ENCODE data around the gene MYO3B. TPM values are rescaled to one million over a fixed set of nuclear protein-coding genes. Genes with fewer than 3 reads are reported as not detected.

Gene MYO3B
- total and polyA plus RNA-seq, 2 donors (not counting 3 experiments of a cell fraction or from before 2014, with no cell fraction given), result 0.03 TPM; not detected in 1

- Histone ChIP-seq H3K9ac (replicated peaks; ENCODE audit: extremely low read depth, insufficient read depth, low read length) (no peak overlapping the region), H3K27ac (ENCODE audit: insufficient read depth, low read depth, low read length) (no peak overlapping the region), H3K9me1 (replicated peaks; ENCODE audit: control insufficient read depth, extremely low read depth, insufficient read depth, low read length) (no peaks in the 10 kb centered on the region), H3K27me3 (ENCODE audit: control insufficient read depth in 2 of 2, insufficient read depth in 2 of 2, low read length in 2 of 2) (peaks cover 0 to 2% of the 10 kb centered on the region in 2 experiments), H3K79me2 (ENCODE audit: control insufficient read depth, insufficient read depth, low read length) (no peaks in the 10 kb centered on the region), H4K20me1 (replicated peaks; ENCODE audit: control insufficient read depth, extremely low read depth, insufficient read depth, low read length) (no peaks in the 10 kb centered on the region), H3K4me3 (replicated peaks in 1 of 3; ENCODE audit: insufficient read depth in 1 of 3, low read depth in 1 of 3, low read length in 3 of 3) (no peak overlapping the region), H3K9me3 (replicated peaks; ENCODE audit: control insufficient read depth, insufficient read depth, low read length) (no peaks in the 10 kb centered on the region), H2AFZ (ENCODE audit: low read depth, low read length) (no peak overlapping the region), H3K36me3 (ENCODE audit: control insufficient read depth in 2 of 2, extremely low read depth in 1 of 2, insufficient read depth in 2 of 2, low read length in 2 of 2) (no peaks in the 10 kb centered on the region), H3K4me2 (ENCODE audit: insufficient read depth, low read length) (no peak overlapping the region), H3K4me1 (ENCODE audit: control insufficient read depth, extremely low read depth, insufficient read depth, low read length) (no peaks in the 10 kb centered on the region)
- no peak for DNase-seq (ENCODE audit: low read depth, low spot score)
- TF ChIP-seq FOS (IDR thresholded peaks at IDR 0.05; ENCODE audit: borderline replicate concordance, insufficient read depth, low read length) (no peak), JUN (IDR thresholded peaks at IDR 0.05; ENCODE audit: borderline replicate concordance, insufficient read depth, insufficient read length, low read depth) (no peak), EZH2 (IDR thresholded peaks at IDR 0.05; ENCODE audit: borderline replicate concordance, low read depth, low read length, severe bottlenecking) (no peak), MYC (IDR thresholded peaks at IDR 0.05; ENCODE audit: low read depth, low read length) (no peak), POLR2A (IDR thresholded peaks at IDR 0.05; ENCODE audit: low read depth, low read length) (no peak), GATA2 (IDR thresholded peaks at IDR 0.05; ENCODE audit: insufficient read depth, insufficient read length, low read depth, low read length) (no peak), POLR2AphosphoS5 (IDR thresholded peaks at IDR 0.05; ENCODE audit: insufficient read depth, low read depth, low read length) (no peak), CTCF (IDR thresholded peaks at IDR 0.05; ENCODE audit: extremely low read depth in 1 of 2, insufficient read depth in 1 of 2, low read depth in 1 of 2, low read length in 2 of 2) (no peak), MAX (IDR thresholded peaks at IDR 0.05; ENCODE audit: insufficient read depth, insufficient read length) (no peak)
- dilution Hi-C loops (cut with MboI; ENCODE audit: extremely low pct_ligation_motif_present, low sequenced_read_pairs) (no loop called here), intact Hi-C loops (cut with micrococcal nuclease) (no loop called here)
- no TSS peak for BruUV-seq (replicated peaks)
- FAIRE-seq, result no peak
- ChIA-PET POLR2A (no interaction called here), CTCF (no interaction called here)
Observed at GRCh38 chr2:170454471-170455372, 276.8 kb downstream of the MYO3B start.
